AG04449 (cell line): ENCODE results near the gene LUC7L.

Experiments
- CTCF ChIA-PET: fragments of 350-600 bp; formaldehyde crosslinking; extraction: SDS; loops from one replicate; lab custom pipeline; 2021; ENCODE audit warnings: antibody characterized with exemption; lab: Yijun Ruan, JAX
- POLR2A ChIA-PET: fragments of 400-600, 350-600 bp; formaldehyde crosslinking; extraction: SDS; loops from one replicate; lab custom pipeline; 2020; ENCODE audit warnings: antibody characterized with exemption, inconsistent platforms; lab: Yijun Ruan, JAX
- DNase-seq: peaks from one replicate; pipeline ENCODE4 v3.0.0-alpha.2; 2010; ENCODE audit warnings: low read depth, low spot score
- H3K4me3 ChIP-seq: 2 replicates; pipeline ENCODE4 v1.5.1; 2011; ENCODE audit warnings: low read depth, mild to moderate bottlenecking, control low read depth, low read length
- CTCF ChIP-seq: IDR thresholded peaks from one replicate; pipeline ENCODE4 v1.5.1; 2011; ENCODE audit warnings: mild to moderate bottlenecking, moderate library complexity, low read length, control low read depth, inconsistent platforms; ENCODE audit not compliant: insufficient read depth; ENCODE audit errors: missing control alignments

Gene LUC7L

GRCh38 chr16:203246-203645 is 26.0 kb downstream of the LUC7L start:
- DNase-seq, result no peak
- POLR2A ChIA-PET, result no interaction called here

GRCh38 chr16:200388-200787 is 28.9 kb downstream of the LUC7L start:
- peak; percentile 44 for DNase-seq
- CTCF ChIA-PET, result interaction anchor here (0.8 to 3.0 kb wide), 3 partner anchors 11 to 27 kb away, joined by 3 to 8 read pairs (median 5); no protein-coding TSS in a partner anchor
- POLR2A ChIA-PET, result no interaction called here
- TF ChIP-seq CTCF, result no peak
- no peak overlapping the region for H3K4me3 ChIP-seq

More at GRCh38 chr16:203246-203645, 26.0 kb downstream of the LUC7L start:
- TF ChIP-seq CTCF, result no peak
- no peak overlapping the region for H3K4me3 ChIP-seq
- CTCF ChIA-PET, result no interaction called here

- CTCF ChIA-PET, result interaction anchor here (0.7 to 9.6 kb wide), 3 partner anchors 11 to 61 kb away, joined by 3 to 81 read pairs (median 3); partner anchors contain the start of gene HBQ1
- POLR2A ChIA-PET, result no interaction called here
- no peak for DNase-seq
- no peak overlapping the region for H3K4me3 ChIP-seq
- no peak for TF ChIP-seq CTCF
Measured at GRCh38 chr16:194516-194915, 34.7 kb downstream of the LUC7L start.

GRCh38 chr16:193441-193840 is 35.8 kb downstream of the LUC7L start:
- no peak for TF ChIP-seq CTCF
- ChIA-PET CTCF (interaction anchor here (1.5 to 9.6 kb wide), 2 partner anchors 11 to 86 kb away, joined by 6 to 81 read pairs; partner anchors contain the start of gene HBQ1), POLR2A (no interaction called here)
- DNase-seq, result no peak
- H3K4me3 ChIP-seq, result no peak overlapping the region

GRCh38 chr16:192686-193085 is 36.6 kb downstream of the LUC7L start:
- ChIA-PET CTCF (interaction anchor here (1.5 to 9.6 kb wide), 2 partner anchors 10 to 85 kb away, joined by 6 to 81 read pairs; partner anchors contain the start of gene HBQ1), POLR2A (no interaction called here)
- no peak for TF ChIP-seq CTCF
- DNase-seq, result no peak
- no peak overlapping the region for H3K4me3 ChIP-seq

- CTCF ChIA-PET, result interaction anchor here (0.8 to 9.6 kb wide), 2 partner anchors 9 to 85 kb away, joined by 6 to 81 read pairs; partner anchors contain the start of gene HBQ1
- POLR2A ChIA-PET, result interaction anchor here (1.1 kb wide), 1 partner anchor 38 kb away, joined by 3 read pairs; the partner anchor contains the start of gene LUC7L
- no peak for TF ChIP-seq CTCF
- no peak overlapping the region for H3K4me3 ChIP-seq
- no peak for DNase-seq
Measured at GRCh38 chr16:191831-192230, 37.4 kb downstream of the LUC7L start.
